HG03025 (cell line): ENCODE data around the gene TF.

Experiments used
- ATAC-seq: cut with Tn5 transposase; IDR thresholded peaks from one replicate; pipeline ENCODE4 v1.9.1; 2021; ENCODE audit warnings: mild to moderate bottlenecking, moderate library complexity; ENCODE audit not compliant: unreplicated experiment, low FRiP score

TF gene

DNA sequence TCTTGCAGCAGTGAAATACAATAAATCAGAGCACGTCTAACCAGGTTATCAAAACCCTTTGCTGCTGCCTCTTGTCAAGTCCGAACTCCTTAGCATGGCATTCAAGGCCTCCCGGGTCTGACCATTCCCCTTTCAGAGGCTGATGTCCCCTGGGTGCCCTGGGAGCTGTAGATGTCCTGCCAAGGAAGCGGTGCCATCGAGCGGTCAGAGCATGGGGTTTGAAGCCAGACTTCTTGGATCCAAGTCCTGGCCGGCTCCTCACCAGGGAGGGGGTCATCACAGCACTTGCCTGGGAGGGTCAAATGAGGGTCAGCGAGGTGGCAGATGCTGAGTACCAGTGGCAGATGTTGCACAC lies 496 bp downstream of the TF start:
- ATAC-seq: no peak

GRCh38 chr3:133747373-133747772 lies 1.2 kb downstream of the TF start:
- no peak for ATAC-seq

- no peak for ATAC-seq
Measured at GRCh38 chr3:133747907-133748639, 1.9 kb downstream of the TF start.

DNA sequence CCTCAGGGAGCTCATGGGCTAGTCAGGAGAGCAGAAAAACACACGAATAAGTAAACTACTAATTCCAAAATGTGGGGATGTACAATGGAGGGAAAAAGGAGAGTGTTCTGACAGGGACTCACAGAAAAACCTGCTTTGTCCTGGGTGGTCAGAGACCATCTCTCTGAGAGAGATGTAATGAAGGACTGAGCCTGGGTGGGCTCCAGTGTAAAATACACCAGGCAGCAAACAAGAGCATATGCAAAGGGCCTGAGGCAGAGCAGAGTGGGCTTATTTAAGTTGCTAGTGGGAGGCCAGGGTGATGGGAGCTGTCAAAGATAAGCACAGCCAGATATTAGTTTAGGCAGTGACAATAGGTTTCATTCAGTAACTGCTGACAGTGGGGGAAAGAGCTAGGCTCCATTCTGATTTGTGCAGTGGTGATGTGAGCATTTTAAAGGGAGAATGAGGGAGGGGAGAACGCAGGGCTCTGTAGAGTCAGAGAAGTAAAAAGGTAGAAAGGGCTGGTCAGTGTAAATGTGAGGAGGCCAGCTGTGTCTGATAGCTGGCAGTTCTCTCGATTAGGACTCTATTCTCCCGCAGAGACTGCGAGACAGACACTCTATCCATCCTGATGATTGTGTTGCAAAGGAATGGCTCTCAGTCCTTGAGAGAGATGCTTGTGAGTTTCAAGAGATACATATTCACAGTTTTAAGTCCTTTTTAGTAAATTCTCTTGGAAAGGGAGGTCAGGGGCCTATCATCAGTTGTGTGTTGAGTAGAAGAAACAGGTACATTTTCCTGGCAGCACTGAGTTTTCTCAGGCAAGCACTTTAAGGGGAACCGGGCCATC lies 3.5 kb downstream of the TF start:
- no peak for ATAC-seq

- no peak for ATAC-seq
Measured at GRCh38 chr3:133750259-133750656, 4.1 kb downstream of the TF start.

GRCh38 chr3:133753107-133753778 lies 7.0 kb downstream of the TF start:
- no peak for ATAC-seq

GRCh38 chr3:133753779-133754164 lies 7.6 kb downstream of the TF start:
- ATAC-seq: no peak

- ATAC-seq: no peak
Measured at GRCh38 chr3:133754455-133754854, 8.3 kb downstream of the TF start.

GRCh38 chr3:133754973-133755828 lies 9.0 kb downstream of the TF start:
- no peak for ATAC-seq

- ATAC-seq: no peak
Measured at GRCh38 chr3:133756716-133757694, 10.8 kb downstream of the TF start.

GRCh38 chr3:133757701-133758567 lies 11.7 kb downstream of the TF start:
- ATAC-seq: no peak

DNA sequence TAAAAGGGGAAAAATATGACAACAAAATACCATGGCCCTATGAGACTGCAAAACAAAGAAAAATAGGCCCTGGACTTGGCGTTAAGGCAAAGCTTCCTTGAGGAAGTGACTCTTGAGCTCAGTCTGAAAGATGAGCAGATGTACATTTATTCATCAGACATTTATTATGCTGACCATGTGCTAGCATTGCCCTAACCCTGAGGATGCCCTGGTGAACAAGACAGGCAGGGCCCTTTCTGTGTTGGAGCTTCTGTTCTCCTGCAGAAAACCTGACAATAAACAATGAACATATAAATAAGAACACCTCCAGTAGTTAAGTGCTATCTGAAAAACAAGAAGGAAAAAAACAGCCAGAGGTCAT lies 12.4 kb downstream of the TF start:
- ATAC-seq: no peak

GRCh38 chr3:133758964-133759739 lies 13.0 kb downstream of the TF start:
- no peak for ATAC-seq

DNA sequence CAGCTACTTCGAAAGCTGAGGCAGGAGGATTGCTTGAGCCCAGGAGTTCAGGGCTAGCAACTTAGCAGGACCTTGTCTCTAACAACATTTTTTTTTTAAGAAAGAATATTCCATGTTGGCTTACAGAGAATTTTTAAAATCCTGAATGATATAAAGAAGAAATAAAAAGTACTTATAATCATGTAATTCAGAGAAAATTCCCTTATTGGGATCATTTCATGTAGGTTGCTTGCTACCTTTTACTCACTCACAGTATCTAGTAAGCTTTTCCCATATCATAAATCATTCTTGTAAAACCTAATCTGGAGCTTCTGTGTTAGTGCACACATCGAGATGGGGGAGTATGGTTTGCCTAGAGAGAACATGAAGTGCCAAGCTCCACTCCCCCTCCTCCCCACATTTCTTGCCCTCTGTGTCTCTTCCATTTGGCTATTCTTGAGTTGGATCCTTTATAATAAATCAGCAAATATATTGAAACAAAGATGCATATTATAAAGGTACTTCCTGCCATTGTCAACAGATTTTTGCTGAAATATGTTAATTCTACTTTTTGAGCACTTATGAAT lies 13.6 kb downstream of the TF start:
- ATAC-seq: no peak

- no peak for ATAC-seq
Measured at GRCh38 chr3:133760916-133761315, 14.7 kb downstream of the TF start.

GRCh38 chr3:133761605-133762484 lies 15.7 kb downstream of the TF start:
- no peak for ATAC-seq

DNA sequence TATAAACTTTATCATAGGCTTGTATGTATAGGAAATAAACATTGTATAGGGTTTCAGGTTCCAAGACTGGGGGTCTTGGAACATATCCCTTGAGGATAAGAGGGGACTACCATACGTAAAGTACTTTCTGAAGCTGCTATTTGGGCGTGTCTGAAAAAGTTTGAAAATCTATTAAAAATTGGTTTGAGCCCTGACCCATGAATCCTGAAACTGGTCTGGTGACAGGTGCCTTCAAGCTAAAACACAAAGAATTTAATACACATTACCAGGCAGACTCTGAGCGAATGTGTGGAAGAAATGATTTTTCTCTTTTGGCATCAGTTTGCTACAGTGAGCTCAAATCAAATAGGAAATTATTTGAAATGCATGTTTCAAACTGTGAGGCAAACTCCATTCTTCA lies 16.3 kb downstream of the TF start:
- no peak for ATAC-seq
